ENCODE data around the gene COL12A1. TPM values are rescaled to one million over a fixed set of nuclear protein-coding genes. Genes with fewer than 3 reads are reported as not detected.

The COL12A1 gene
- 46.8 TPM for total RNA-seq

GRCh38 chr6:75205776-75206575 is at the start of gene COL12A1:
TSS of gene COL12A1 (minus strand) at chr6:75206053. CDS start at chr6:75202792, 3,261 bp downstream.
- peak; percentile 88 for DNase-seq (ENCODE audit: low spot score)

GRCh38 chr6:75250552-75250951 is 44.7 kb upstream of the COL12A1 start:
- no peak for DNase-seq (ENCODE audit: low spot score)

- DNase-seq (ENCODE audit: low spot score): no peak
These were observed 44.0 kb upstream of the COL12A1 start for GRCh38 chr6:75249837-75250236.

GRCh38 chr6:75246386-75246785 is 40.5 kb upstream of the COL12A1 start:
- DNase-seq (ENCODE audit: low spot score): no peak

- no peak for DNase-seq (ENCODE audit: low spot score)
These were observed 38.3 kb upstream of the COL12A1 start for GRCh38 chr6:75244063-75244584.

- DNase-seq (ENCODE audit: low spot score): peak; percentile 93
These were observed 37.6 kb upstream of the COL12A1 start, which contains the start of gene COX7A2 for GRCh38 chr6:75243333-75244062. TSS of gene COX7A2 (minus strand) at chr6:75243801. CDS start at chr6:75243734, 67 bp downstream.

GRCh38 chr6:75236630-75237029 is 30.8 kb upstream of the COL12A1 start:
- DNase-seq (ENCODE audit: low spot score): no peak

GRCh38 chr6:75235271-75235670 is 29.4 kb upstream of the COL12A1 start:
- no peak for DNase-seq (ENCODE audit: low spot score)

GRCh38 chr6:75234126-75234865 is 28.4 kb upstream of the COL12A1 start:
- DNase-seq (ENCODE audit: low spot score): no peak

- DNase-seq (ENCODE audit: low spot score): no peak
These were observed 27.3 kb upstream of the COL12A1 start for GRCh38 chr6:75233092-75233615.

GRCh38 chr6:75230484-75231325 is 24.9 kb upstream of the COL12A1 start:
- no peak for DNase-seq (ENCODE audit: low spot score)

GRCh38 chr6:75224303-75224926 is 18.6 kb upstream of the COL12A1 start:
- DNase-seq (ENCODE audit: low spot score): no peak

- DNase-seq (ENCODE audit: low spot score): no peak
These were observed 17.6 kb upstream of the COL12A1 start for GRCh38 chr6:75223428-75223827.

GRCh38 chr6:75222261-75222660 is 16.4 kb upstream of the COL12A1 start:
- no peak for DNase-seq (ENCODE audit: low spot score)

- DNase-seq (ENCODE audit: low spot score): no peak
These were observed 15.3 kb upstream of the COL12A1 start for GRCh38 chr6:75221116-75221515.

GRCh38 chr6:75220357-75220756 is 14.5 kb upstream of the COL12A1 start:
- DNase-seq (ENCODE audit: low spot score): no peak

- DNase-seq (ENCODE audit: low spot score): no peak
These were observed 13.4 kb upstream of the COL12A1 start for GRCh38 chr6:75219263-75219662.

- DNase-seq (ENCODE audit: low spot score): no peak
These were observed 11.3 kb upstream of the COL12A1 start for GRCh38 chr6:75217193-75217592.

- no peak for DNase-seq (ENCODE audit: low spot score)
These were observed 9.4 kb upstream of the COL12A1 start for GRCh38 chr6:75215291-75215690.

GRCh38 chr6:75213732-75214131 is 7.9 kb upstream of the COL12A1 start:
- no peak for DNase-seq (ENCODE audit: low spot score)

All from mucosa of gallbladder (tissue), 1 donor.